Measurements from ENCODE around the gene SPATA19.

Gene SPATA19

GRCh38 chr11:133845413-133845812 lies at the start of gene SPATA19:
SPATA19 (minus strand) TSS chr11:133845513; CDS start chr11:133845446, 67 bp downstream.
- H3K4me3 ChIP-seq (ENCODE audit: low read length) = no peak within 1 kb of the TSS
- no peak for TF ChIP-seq CTCF (conservative IDR thresholded peaks at IDR 0.05; ENCODE audit: low read length)
- DNase-seq (ENCODE audit: low read depth) = no peak

GRCh38 chr11:133895061-133895479 lies 49.8 kb upstream of the SPATA19 start:
- no peak for TF ChIP-seq CTCF (conservative IDR thresholded peaks at IDR 0.05; ENCODE audit: low read length)
- no peak overlapping the region for H3K4me3 ChIP-seq (ENCODE audit: low read length)
- DNase-seq (ENCODE audit: low read depth) = no peak

GRCh38 chr11:133893381-133893780 lies 48.1 kb upstream of the SPATA19 start:
- no peak overlapping the region for H3K4me3 ChIP-seq (ENCODE audit: low read length)
- TF ChIP-seq CTCF (conservative IDR thresholded peaks at IDR 0.05; ENCODE audit: low read length) = no peak
- no peak for DNase-seq (ENCODE audit: low read depth)

- DNase-seq (ENCODE audit: low read depth) = no peak
- H3K4me3 ChIP-seq (ENCODE audit: low read length) = no peak overlapping the region
- no peak for TF ChIP-seq CTCF (conservative IDR thresholded peaks at IDR 0.05; ENCODE audit: low read length)
Measured at GRCh38 chr11:133892584-133893380, 47.5 kb upstream of the SPATA19 start.

GRCh38 chr11:133892126-133892525 lies 46.8 kb upstream of the SPATA19 start:
- no peak overlapping the region for H3K4me3 ChIP-seq (ENCODE audit: low read length)
- no peak for TF ChIP-seq CTCF (conservative IDR thresholded peaks at IDR 0.05; ENCODE audit: low read length)
- no peak for DNase-seq (ENCODE audit: low read depth)

GRCh38 chr11:133889893-133890292 lies 44.6 kb upstream of the SPATA19 start:
- TF ChIP-seq CTCF (conservative IDR thresholded peaks at IDR 0.05; ENCODE audit: low read length) = no peak
- no peak for DNase-seq (ENCODE audit: low read depth)
- H3K4me3 ChIP-seq (ENCODE audit: low read length) = no peak overlapping the region

GRCh38 chr11:133889188-133889587 lies 43.9 kb upstream of the SPATA19 start:
- no peak overlapping the region for H3K4me3 ChIP-seq (ENCODE audit: low read length)
- TF ChIP-seq CTCF (conservative IDR thresholded peaks at IDR 0.05; ENCODE audit: low read length) = no peak
- no peak for DNase-seq (ENCODE audit: low read depth)
